Spleen (tissue), 7 donors: ENCODE data around the gene TXNDC8.
"Not testable (repeated sequence)": the region's sequence is repeated elsewhere in the genome, so short reads cannot be mapped to it uniquely, and the experiment has no call there.

Experiments used
- POLR2A ChIP-seq, 3 donors: fragments of 450-650 bp; IDR thresholded peaks; one replicate each; pipeline ENCODE4 v1.5.1; 2017; ENCODE audit warnings: antibody characterized with exemption in 3 of 3, mild to moderate bottlenecking in 1 of 3
- POLR2AphosphoS5 ChIP-seq, 3 donors: sonication (generic); formaldehyde crosslinking; IDR thresholded peaks; one replicate each; pipeline ENCODE4 v1.5.1; 2017; ENCODE audit warnings: antibody characterized with exemption in 3 of 3
- TF ChIP-seq, protein P1 (sequence below), 11 experiments: fragments of 200-600 bp in 7 of 11; fragments of 450-650 bp in 4 of 11; sonication (generic) in 4 of 11; IDR thresholded peaks in 8 of 11; conservative IDR thresholded peaks in 3 of 11; 1 replicate in 7 of 11; 2 replicates in 4 of 11; pipeline versions ENCODE4 v1.4.0 to v1.8.0; 2016 to 2021; ENCODE audit warnings: antibody characterized with exemption in 11 of 11, inconsistent platforms in 4 of 11, mild to moderate bottlenecking in 1 of 11
- donor health status: DM: no; HTN: no; CAD: no; lungs with moderate emphysema.
- donor health status: DM: no; HTN: no; CAD: no.
- donor health status: DM: no; HTN: no; CAD: no.

GRCh38 chr9:110358992-110359391 lies 21.3 kb upstream of the TXNDC8 start:
- TF ChIP-seq, protein P1, sequence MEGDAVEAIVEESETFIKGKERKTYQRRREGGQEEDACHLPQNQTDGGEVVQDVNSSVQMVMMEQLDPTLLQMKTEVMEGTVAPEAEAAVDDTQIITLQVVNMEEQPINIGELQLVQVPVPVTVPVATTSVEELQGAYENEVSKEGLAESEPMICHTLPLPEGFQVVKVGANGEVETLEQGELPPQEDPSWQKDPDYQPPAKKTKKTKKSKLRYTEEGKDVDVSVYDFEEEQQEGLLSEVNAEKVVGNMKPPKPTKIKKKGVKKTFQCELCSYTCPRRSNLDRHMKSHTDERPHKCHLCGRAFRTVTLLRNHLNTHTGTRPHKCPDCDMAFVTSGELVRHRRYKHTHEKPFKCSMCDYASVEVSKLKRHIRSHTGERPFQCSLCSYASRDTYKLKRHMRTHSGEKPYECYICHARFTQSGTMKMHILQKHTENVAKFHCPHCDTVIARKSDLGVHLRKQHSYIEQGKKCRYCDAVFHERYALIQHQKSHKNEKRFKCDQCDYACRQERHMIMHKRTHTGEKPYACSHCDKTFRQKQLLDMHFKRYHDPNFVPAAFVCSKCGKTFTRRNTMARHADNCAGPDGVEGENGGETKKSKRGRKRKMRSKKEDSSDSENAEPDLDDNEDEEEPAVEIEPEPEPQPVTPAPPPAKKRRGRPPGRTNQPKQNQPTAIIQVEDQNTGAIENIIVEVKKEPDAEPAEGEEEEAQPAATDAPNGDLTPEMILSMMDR (IDR thresholded peaks at IDR 0.05 in 8 of 11, conservative IDR thresholded peaks at IDR 0.05 in 3 of 11) = not testable (repeated sequence)
- not testable (repeated sequence) for TF ChIP-seq POLR2AphosphoS5, POLR2A (IDR thresholded peaks at IDR 0.05)
